Keratinocyte (primary cell): Measurements from ENCODE around the gene PIP4P1. TPM values are rescaled to one million over a fixed set of nuclear protein-coding genes. Genes with fewer than 3 reads are reported as not detected.

ENCODE experiments used
- DNase-seq: peaks from one replicate; pipeline ENCODE4 v3.0.0-alpha.2; 2011; ENCODE audit warnings: low read depth, missing footprints, low spot score
- FAIRE-seq: peaks from 2 replicates; lab custom pipeline; 2011; peaks lifted over from hg19 to GRCh38; lab: Jason Lieb, UNC
- H2AFZ ChIP-seq: 2 replicates; pipeline ENCODE4 v1.6.0; 2012; ENCODE audit warnings: low read length, control low read depth, inconsistent platforms; ENCODE audit not compliant: control insufficient read depth
- H3K27ac ChIP-seq: 2 replicates; pipeline ENCODE4 v1.5.1; 2011; ENCODE audit warnings: low read length; ENCODE audit not compliant: control insufficient read depth, insufficient read depth
- H3K27me3 ChIP-seq: 3 replicates; pipeline ENCODE4 v1.6.0; 2011; ENCODE audit warnings: low read length; ENCODE audit not compliant: control insufficient read depth, insufficient read depth; ENCODE audit errors: extremely low read depth
- H3K36me3 ChIP-seq, 2 experiments: 2 replicates in 1 of 2; 3 replicates in 1 of 2; pipeline ENCODE4 v1.5.1; 2011; ENCODE audit warnings: low read length in 2 of 2, mild to moderate bottlenecking in 1 of 2; ENCODE audit not compliant: control insufficient read depth in 2 of 2, insufficient read depth in 2 of 2; ENCODE audit errors: extremely low read depth in 1 of 2
- H3K4me1 ChIP-seq: 3 replicates; pipeline ENCODE4 v1.5.1; 2011; ENCODE audit warnings: low read length; ENCODE audit not compliant: control insufficient read depth, insufficient read depth; ENCODE audit errors: extremely low read depth
- H3K4me2 ChIP-seq: 3 replicates; pipeline ENCODE4 v1.6.0; 2011; ENCODE audit warnings: low read depth, low read length; ENCODE audit not compliant: control insufficient read depth, insufficient read depth; ENCODE audit errors: extremely low read depth
- H3K4me3 ChIP-seq, 3 experiments: fragments of 200-600 bp in 1 of 3; sonication (generic) in 1 of 3; 2 replicates in 2 of 3; 3 replicates in 1 of 3; pipeline ENCODE4 v1.5.1; 2011 to 2016; ENCODE audit warnings: low read length in 3 of 3, mild to moderate bottlenecking in 3 of 3, control low read depth in 2 of 3, inconsistent platforms in 1 of 3, low read depth in 1 of 3, mixed read lengths in 1 of 3, mixed run types in 1 of 3, moderate library complexity in 1 of 3; ENCODE audit not compliant: control insufficient read depth in 2 of 3, insufficient read depth in 2 of 3; ENCODE audit errors: extremely low read depth in 1 of 3
- H3K79me2 ChIP-seq: 2 replicates; pipeline ENCODE4 v1.6.0; 2012; ENCODE audit warnings: low read length; ENCODE audit not compliant: control insufficient read depth, insufficient read depth
- H3K9ac ChIP-seq: 3 replicates; pipeline ENCODE4 v1.6.0; 2011; ENCODE audit warnings: low read length; ENCODE audit not compliant: control insufficient read depth, insufficient read depth; ENCODE audit errors: extremely low read depth
- H3K9me1 ChIP-seq: 3 replicates; pipeline ENCODE4 v1.6.0; 2011; ENCODE audit warnings: low read length; ENCODE audit not compliant: control insufficient read depth, insufficient read depth; ENCODE audit errors: extremely low read depth
- H3K9me3 ChIP-seq: 2 replicates; pipeline ENCODE4 v1.5.1; 2012; ENCODE audit warnings: low read depth, low read length; ENCODE audit not compliant: control insufficient read depth
- H4K20me1 ChIP-seq: 3 replicates; pipeline ENCODE4 v1.6.0; 2011; ENCODE audit warnings: low read length; ENCODE audit not compliant: control insufficient read depth, insufficient read depth; ENCODE audit errors: extremely low read depth
- EZH2 ChIP-seq: IDR thresholded peaks from one replicate; pipeline ENCODE4 v1.6.1; 2012; ENCODE audit warnings: inconsistent platforms, mild to moderate bottlenecking, low read length, moderate library complexity
- dilution Hi-C: fragments of 300-500 bp; cut with MboI; formaldehyde crosslinking; loops from one replicate; pipeline ENCODE4 v1.7.0; 2020; ENCODE audit warnings: low sequenced_read_pairs; ENCODE audit not compliant: extremely low pct_ligation_motif_present
- polyA plus RNA-seq, 5 experiments: library from polyadenylated mRNA; depleted of rRNA in 3 of 5; stranded (reverse) in 3 of 5; stranded (forward) in 1 of 5; unstranded in 1 of 5; fragments of >200 nt; gene quantifications; 1 replicate in 1 of 5; 2 replicates in 3 of 5; 3 replicates in 1 of 5; pipeline versions ENCODE4 v1.2.1 to v1.2.3, GENCODE V29; 2011 to 2012; ENCODE audit warnings: missing spikeins in 2 of 5, low read depth in 1 of 5, low replicate concordance in 1 of 5
- TF ChIP-seq, protein P1 (sequence below), 3 experiments: IDR thresholded peaks in 1 of 3; conservative IDR thresholded peaks in 1 of 3; optimal IDR thresholded peaks in 1 of 3; 2 replicates in 2 of 3; 3 replicates in 1 of 3; pipeline versions ENCODE3 to v1.5.1; 2011; ENCODE audit warnings: low read length in 3 of 3, mild to moderate bottlenecking in 3 of 3, moderate library complexity in 2 of 3, control low read depth in 1 of 3, inconsistent platforms in 1 of 3; ENCODE audit not compliant: insufficient read depth in 2 of 3; ENCODE audit errors: extremely low read depth in 1 of 3

PIP4P1 gene
- polyA plus RNA-seq, 1 donor (not counting 4 experiments of a cell fraction or from before 2014, with no cell fraction given), result 35.6 TPM

DNA sequence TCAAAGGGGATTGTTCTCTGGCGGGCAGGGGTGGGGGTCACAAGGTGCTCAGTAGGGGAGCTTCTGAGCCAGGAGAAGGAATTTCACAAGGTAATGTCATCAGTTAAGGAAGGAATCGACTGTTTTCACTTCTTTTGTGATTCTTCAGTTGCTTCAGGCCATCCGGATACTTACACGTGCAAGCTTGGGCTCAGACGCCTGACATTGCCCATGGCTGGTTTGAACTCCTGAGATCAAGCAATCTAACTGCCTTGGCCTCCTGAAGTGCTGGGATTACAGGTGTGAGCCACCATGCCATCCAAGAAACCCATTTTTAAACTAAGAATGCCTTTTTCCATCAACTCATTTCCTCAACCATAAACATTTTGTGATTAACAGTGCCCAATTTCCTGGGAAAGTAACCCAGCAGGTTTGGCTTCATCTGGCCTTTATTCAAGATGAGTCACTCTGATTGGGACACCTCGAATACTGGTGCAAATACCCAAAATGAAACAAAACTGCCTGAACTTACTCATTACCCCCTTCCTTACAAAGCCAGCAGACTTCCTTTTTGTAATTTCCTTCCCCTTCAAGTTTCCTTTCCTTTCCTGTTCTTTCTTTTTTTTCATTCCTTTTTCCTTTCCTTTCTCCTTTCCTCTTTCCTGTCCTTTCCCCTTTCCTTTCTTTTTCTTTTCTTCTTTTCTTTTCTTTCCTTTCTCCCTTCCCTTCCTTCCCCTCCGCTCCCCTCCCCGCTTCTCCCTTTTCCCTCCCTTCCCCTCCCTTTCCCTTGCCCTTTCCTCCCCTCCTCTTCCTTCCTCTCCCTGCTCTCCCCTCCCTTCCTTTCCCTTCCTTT is 33.9 kb upstream of the PIP4P1 start:
- dilution Hi-C loops, result no loop called here
- H3K4me2 ChIP-seq, result peak overlapping the region; percentile 35
- no peaks in the 10 kb centered on the region for H3K36me3 ChIP-seq
- no peak overlapping the region for H3K9ac ChIP-seq
- DNase-seq (no peak), FAIRE-seq (peak; percentile 44)
- H3K79me2 ChIP-seq, result no peaks in the 10 kb centered on the region
- H3K27me3 ChIP-seq, result no peaks in the 10 kb centered on the region
- H3K4me3 ChIP-seq, result no peak overlapping the region
- peaks cover 18% of the 10 kb centered on the region for H3K4me1 ChIP-seq
- TF ChIP-seq EZH2, result no peak
- TF ChIP-seq, protein P1, sequence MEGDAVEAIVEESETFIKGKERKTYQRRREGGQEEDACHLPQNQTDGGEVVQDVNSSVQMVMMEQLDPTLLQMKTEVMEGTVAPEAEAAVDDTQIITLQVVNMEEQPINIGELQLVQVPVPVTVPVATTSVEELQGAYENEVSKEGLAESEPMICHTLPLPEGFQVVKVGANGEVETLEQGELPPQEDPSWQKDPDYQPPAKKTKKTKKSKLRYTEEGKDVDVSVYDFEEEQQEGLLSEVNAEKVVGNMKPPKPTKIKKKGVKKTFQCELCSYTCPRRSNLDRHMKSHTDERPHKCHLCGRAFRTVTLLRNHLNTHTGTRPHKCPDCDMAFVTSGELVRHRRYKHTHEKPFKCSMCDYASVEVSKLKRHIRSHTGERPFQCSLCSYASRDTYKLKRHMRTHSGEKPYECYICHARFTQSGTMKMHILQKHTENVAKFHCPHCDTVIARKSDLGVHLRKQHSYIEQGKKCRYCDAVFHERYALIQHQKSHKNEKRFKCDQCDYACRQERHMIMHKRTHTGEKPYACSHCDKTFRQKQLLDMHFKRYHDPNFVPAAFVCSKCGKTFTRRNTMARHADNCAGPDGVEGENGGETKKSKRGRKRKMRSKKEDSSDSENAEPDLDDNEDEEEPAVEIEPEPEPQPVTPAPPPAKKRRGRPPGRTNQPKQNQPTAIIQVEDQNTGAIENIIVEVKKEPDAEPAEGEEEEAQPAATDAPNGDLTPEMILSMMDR (optimal IDR thresholded peaks at IDR 0.05 in 1 of 3, IDR thresholded peaks at IDR 0.05 in 1 of 3, conservative IDR thresholded peaks at IDR 0.05 in 1 of 3; ENCODE audit: extremely low read depth in 1 of 3, insufficient read depth in 2 of 3, low read length in 3 of 3), result no peak
- H2AFZ ChIP-seq, result no peak overlapping the region
- H3K27ac ChIP-seq, result no peak overlapping the region
- no peaks in the 10 kb centered on the region for H3K9me1 ChIP-seq
- H3K9me3 ChIP-seq, result no peaks in the 10 kb centered on the region
- H4K20me1 ChIP-seq, result no peaks in the 10 kb centered on the region

DNA sequence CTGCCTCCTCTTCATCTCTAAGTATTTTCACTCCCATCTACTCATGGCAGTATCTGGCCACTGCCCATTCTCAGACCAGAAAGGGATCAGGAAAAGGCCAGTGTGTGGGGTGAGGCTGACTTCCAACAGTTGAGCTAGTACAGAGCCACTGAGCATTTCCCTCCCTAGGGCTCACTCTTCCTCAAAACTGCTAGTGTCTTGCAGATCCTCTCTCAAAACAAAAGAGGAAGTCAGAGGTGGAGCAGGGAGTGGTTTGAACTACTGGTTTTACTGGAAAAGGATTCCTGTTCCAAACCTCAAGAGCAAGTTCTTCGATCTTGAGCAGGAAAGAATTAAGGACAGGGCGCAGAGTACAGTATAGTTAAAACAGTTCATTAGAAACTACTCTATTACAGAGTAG is 32.4 kb upstream of the PIP4P1 start:
- Histone ChIP-seq H3K27ac (no peak overlapping the region), H3K4me2 (no peak overlapping the region), H3K27me3 (no peaks in the 10 kb centered on the region), H4K20me1 (no peaks in the 10 kb centered on the region), H3K9me1 (no peaks in the 10 kb centered on the region), H3K79me2 (no peaks in the 10 kb centered on the region), H3K9me3 (no peaks in the 10 kb centered on the region), H3K9ac (no peak overlapping the region), H3K4me1 (peaks cover 25% of the 10 kb centered on the region), H3K36me3 (no peaks in the 10 kb centered on the region), H2AFZ (no peak overlapping the region), H3K4me3 (no peak overlapping the region)
- TF ChIP-seq, protein P1 (optimal IDR thresholded peaks at IDR 0.05 in 1 of 3, IDR thresholded peaks at IDR 0.05 in 1 of 3, conservative IDR thresholded peaks at IDR 0.05 in 1 of 3; ENCODE audit: extremely low read depth in 1 of 3, insufficient read depth in 2 of 3, low read length in 3 of 3), result no peak
- TF ChIP-seq EZH2, result no peak
- FAIRE-seq, result no peak
- DNase-seq, result no peak
- dilution Hi-C loops, result no loop called here
